ENCODE measurements around the gene RBM14.
"Not testable (repeated sequence)": the region's sequence is repeated elsewhere in the genome, so short reads cannot be mapped to it uniquely, and the experiment has no call there.

RBM14 gene

GRCh38 chr11:66637557-66638176 lies 21.2 kb downstream of the RBM14 start:
- no peak for DNase-seq (ENCODE audit: low spot score)

- DNase-seq (ENCODE audit: low spot score) = peak; percentile 99
These were observed 22.0 kb downstream of the RBM14 start, which contains the start of gene RBM4 for GRCh38 chr11:66638177-66639065. RBM4 (plus strand) TSS chr11:66638703; CDS start chr11:66639712, 1,009 bp downstream.

GRCh38 chr11:66639066-66639813 lies 22.8 kb downstream of the RBM14 start:
- peak; percentile 44 for DNase-seq (ENCODE audit: low spot score)

GRCh38 chr11:66639814-66640340 lies 23.4 kb downstream of the RBM14 start:
- DNase-seq (ENCODE audit: low spot score) = not testable (repeated sequence)

- no peak for DNase-seq (ENCODE audit: low spot score)
These were observed 25.4 kb downstream of the RBM14 start for GRCh38 chr11:66641834-66642233.

GRCh38 chr11:66643745-66644437 lies 27.5 kb downstream of the RBM14 start:
- no peak for DNase-seq (ENCODE audit: low spot score)

- DNase-seq (ENCODE audit: low spot score) = no peak
These were observed 30.4 kb downstream of the RBM14 start for GRCh38 chr11:66646828-66647227.

- no peak for DNase-seq (ENCODE audit: low spot score)
These were observed 33.5 kb downstream of the RBM14 start for GRCh38 chr11:66649903-66650302.

- no peak for DNase-seq (ENCODE audit: low spot score)
These were observed 34.6 kb downstream of the RBM14 start for GRCh38 chr11:66651016-66651415.

- no peak for DNase-seq (ENCODE audit: low spot score)
These were observed 36.2 kb downstream of the RBM14 start for GRCh38 chr11:66652651-66653050.

- no peak for DNase-seq (ENCODE audit: low spot score)
These were observed 36.7 kb downstream of the RBM14 start for GRCh38 chr11:66653123-66653522.

- no peak for DNase-seq (ENCODE audit: low spot score)
These were observed 43.3 kb downstream of the RBM14 start for GRCh38 chr11:66659763-66660162.

GRCh38 chr11:66663741-66664296 lies 47.4 kb downstream of the RBM14 start:
- DNase-seq (ENCODE audit: low spot score) = no peak

GRCh38 chr11:66665369-66665768 lies 48.9 kb downstream of the RBM14 start:
- DNase-seq (ENCODE audit: low spot score) = no peak

- DNase-seq (ENCODE audit: low spot score) = no peak
These were observed 54.4 kb downstream of the RBM14 start for GRCh38 chr11:66670816-66671215.

- no peak for DNase-seq (ENCODE audit: low spot score)
These were observed 58.7 kb downstream of the RBM14 start for GRCh38 chr11:66674964-66675602.

GRCh38 chr11:66676282-66676919 lies 60.0 kb downstream of the RBM14 start:
- no peak for DNase-seq (ENCODE audit: low spot score)

Measured in kidney capillary endothelial cell (primary cell).